ENCODE results near the gene GHRH.

DNA sequence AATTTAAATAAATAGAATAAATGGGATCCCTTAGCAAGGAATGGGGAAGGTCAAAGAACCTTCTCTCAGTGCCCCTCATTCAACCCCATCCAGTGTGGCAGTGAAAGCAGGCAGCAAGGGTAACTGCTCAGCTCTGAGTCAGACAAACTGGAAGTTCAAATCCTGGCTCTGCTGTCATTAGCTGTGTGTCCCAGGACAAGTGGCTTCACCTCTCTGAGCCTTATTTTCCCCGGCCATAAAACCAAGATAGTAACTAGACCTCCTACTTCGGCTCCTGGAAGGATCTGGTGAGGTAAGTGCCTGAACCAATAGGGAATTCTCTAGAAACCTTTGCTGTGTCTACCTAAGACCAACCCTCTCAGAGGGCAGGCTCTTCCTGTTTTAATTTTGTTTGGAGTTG is 4.1 kb downstream of the GHRH start:
- TF ChIP-seq POLR2A (IDR thresholded peaks at IDR 0.05; ENCODE audit: low read depth, low read length) (no peak), TAF1 (IDR thresholded peaks at IDR 0.05; ENCODE audit: low read depth, low read length) (no peak), POLR2AphosphoS5 (IDR thresholded peaks at IDR 0.05; ENCODE audit: low read depth, low read length) (no peak), POU2F2 (IDR thresholded peaks at IDR 0.05; ENCODE audit: low read depth, low read length) (no peak), SPI1 (IDR thresholded peaks at IDR 0.05; ENCODE audit: low read depth, low read length) (no peak), PAX5 (IDR thresholded peaks at IDR 0.05; ENCODE audit: insufficient read depth, low read length, severe bottlenecking) (no peak)
